Upper lobe of left lung (tissue), 6 donors: ENCODE measurements around the gene ACTC1. TPM values are rescaled to one million over a fixed set of nuclear protein-coding genes. Genes with fewer than 3 reads are reported as not detected.

ENCODE experiments used
- ATAC-seq, 2 donors: fragments of 200-7000 bp; cut with Tn5 transposase; one replicate each; pipeline ENCODE4 v1.9.1; 2022; ENCODE audit warnings: mild to moderate bottlenecking in 2 of 2, moderate library complexity in 2 of 2; ENCODE audit not compliant: low FRiP score in 2 of 2
- DNase-seq, 2 donors: peaks; one replicate each; pipeline ENCODE4 v3.0.0-alpha.2; 2019 to 2020
- H3K27ac ChIP-seq, 4 donors: fragments of 200-600 bp; sonication (generic); one replicate each; pipeline ENCODE4 v1.5.1; 2016 to 2019
- H3K27me3 ChIP-seq, 4 donors: fragments of 200-600 bp; sonication (generic); one replicate each; pipeline ENCODE4 v1.5.1; 2017 to 2019
- H3K36me3 ChIP-seq, 4 donors: fragments of 200-600 bp; sonication (generic); one replicate each; pipeline ENCODE4 v1.5.1; 2016 to 2019
- H3K4me1 ChIP-seq, 4 donors: fragments of 200-600 bp; sonication (generic); one replicate each; pipeline ENCODE4 v1.5.1; 2018 to 2019
- H3K4me3 ChIP-seq, 4 donors: fragments of 200-600 bp; sonication (generic); one replicate each; pipeline ENCODE4 v1.5.1; 2017 to 2019; ENCODE audit warnings: mild to moderate bottlenecking in 2 of 4, moderate library complexity in 1 of 4
- H3K9me3 ChIP-seq, 4 donors: fragments of 200-600 bp; sonication (generic); one replicate each; pipeline ENCODE4 v1.5.1; 2018 to 2019
- EP300 ChIP-seq, 4 donors: sonication (generic); formaldehyde crosslinking; IDR thresholded peaks; one replicate each; pipeline ENCODE4 v1.5.1; 2017; ENCODE audit warnings: antibody characterized with exemption in 4 of 4, control low read depth in 2 of 4
- POLR2A ChIP-seq, 4 donors: fragments of 450-650 bp; IDR thresholded peaks; one replicate each; pipeline ENCODE4 v1.5.1; 2016 to 2017; ENCODE audit warnings: antibody characterized with exemption in 4 of 4, mild to moderate bottlenecking in 2 of 4
- POLR2AphosphoS5 ChIP-seq, 2 donors: sonication (generic); formaldehyde crosslinking; IDR thresholded peaks; one replicate each; pipeline ENCODE4 v1.5.1; 2017; ENCODE audit warnings: antibody characterized with exemption in 2 of 2
- WGBS, 2 donors: methylation state at CpG; one replicate each; pipeline ENCODE4 v1.1.5; 2017 to 2018; 5-methylcytosine and 5-hydroxymethylcytosine counted together
- total RNA-seq, 6 donors: library from RNA; depleted of rRNA in 4 of 6; stranded (reverse); fragments of >200 nt in 4 of 6; gene quantifications; one replicate each; pipeline versions ENCODE4 v1.1.0 to v1.2.1, GENCODE V29; 2016 to 2021
- TF ChIP-seq, protein P1 (sequence below), 6 experiments: fragments of 450-650 bp in 4 of 6; fragments of 200-600 bp in 2 of 6; sonication (generic) in 2 of 6; IDR thresholded peaks; one replicate each; pipeline ENCODE4 v1.5.1; 2016 to 2019; ENCODE audit warnings: antibody characterized with exemption in 6 of 6
- donor health status: DM: no; HTN: no; CAD: no; lungs with moderate emphysema.
- donor health status: DM: no; HTN: yes; CAD: no; lungs with severe emphysema.

The ACTC1 gene
- total RNA-seq, 6 donors from 2014 or later = not detected

DNA sequence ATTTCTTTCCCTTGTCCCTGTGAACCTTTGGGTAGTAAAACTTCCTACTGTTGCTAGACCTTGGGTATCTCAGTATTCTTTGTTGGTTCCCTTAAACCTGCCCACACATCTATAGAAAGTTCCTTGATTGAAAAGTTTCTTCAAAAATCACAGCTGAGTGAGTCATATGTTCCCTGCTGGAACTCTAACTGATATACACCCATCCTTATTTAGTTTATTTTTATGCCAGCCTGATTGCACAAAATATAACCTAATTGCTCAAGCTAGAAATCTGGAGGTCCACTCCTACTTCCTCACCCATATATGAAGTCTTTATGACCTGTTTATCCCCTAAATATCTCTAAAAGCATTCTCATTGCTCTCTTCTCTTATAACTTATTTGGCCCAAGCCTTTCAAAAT lies 26.8 kb downstream of the ACTC1 start:
- Histone ChIP-seq H3K36me3 (no peaks in the 10 kb centered on the region), H3K4me1 (no peaks in the 10 kb centered on the region), H3K4me3 (no peak overlapping the region), H3K9me3 (no peaks in the 10 kb centered on the region), H3K27ac (no peak overlapping the region), H3K27me3 (no peaks in the 10 kb centered on the region)
- TF ChIP-seq EP300 (IDR thresholded peaks at IDR 0.05) (no peak), POLR2AphosphoS5 (IDR thresholded peaks at IDR 0.05) (no peak), POLR2A (IDR thresholded peaks at IDR 0.05) (no peak)
- TF ChIP-seq, protein P1, sequence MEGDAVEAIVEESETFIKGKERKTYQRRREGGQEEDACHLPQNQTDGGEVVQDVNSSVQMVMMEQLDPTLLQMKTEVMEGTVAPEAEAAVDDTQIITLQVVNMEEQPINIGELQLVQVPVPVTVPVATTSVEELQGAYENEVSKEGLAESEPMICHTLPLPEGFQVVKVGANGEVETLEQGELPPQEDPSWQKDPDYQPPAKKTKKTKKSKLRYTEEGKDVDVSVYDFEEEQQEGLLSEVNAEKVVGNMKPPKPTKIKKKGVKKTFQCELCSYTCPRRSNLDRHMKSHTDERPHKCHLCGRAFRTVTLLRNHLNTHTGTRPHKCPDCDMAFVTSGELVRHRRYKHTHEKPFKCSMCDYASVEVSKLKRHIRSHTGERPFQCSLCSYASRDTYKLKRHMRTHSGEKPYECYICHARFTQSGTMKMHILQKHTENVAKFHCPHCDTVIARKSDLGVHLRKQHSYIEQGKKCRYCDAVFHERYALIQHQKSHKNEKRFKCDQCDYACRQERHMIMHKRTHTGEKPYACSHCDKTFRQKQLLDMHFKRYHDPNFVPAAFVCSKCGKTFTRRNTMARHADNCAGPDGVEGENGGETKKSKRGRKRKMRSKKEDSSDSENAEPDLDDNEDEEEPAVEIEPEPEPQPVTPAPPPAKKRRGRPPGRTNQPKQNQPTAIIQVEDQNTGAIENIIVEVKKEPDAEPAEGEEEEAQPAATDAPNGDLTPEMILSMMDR (IDR thresholded peaks at IDR 0.05) = no peak
- ATAC-seq = no peak
- no peak for DNase-seq

- Histone ChIP-seq H3K9me3 (no peaks in the 10 kb centered on the region), H3K36me3 (no peaks in the 10 kb centered on the region), H3K4me1 (no peaks in the 10 kb centered on the region), H3K27me3 (no peaks in the 10 kb centered on the region), H3K4me3 (no peak overlapping the region), H3K27ac (no peak overlapping the region)
- ATAC-seq (no peak), DNase-seq (no peak)
- 74 to 83% methylated on average over 5 of the region's 5 CpGs for WGBS, 2 donors
- TF ChIP-seq POLR2AphosphoS5 (IDR thresholded peaks at IDR 0.05) = no peak
- TF ChIP-seq EP300 (IDR thresholded peaks at IDR 0.05) = no peak
- TF ChIP-seq, protein P1 (IDR thresholded peaks at IDR 0.05) = no peak
- no peak for TF ChIP-seq POLR2A (IDR thresholded peaks at IDR 0.05)
Observed at GRCh38 chr15:34765741-34766140, 29.6 kb downstream of the ACTC1 start.

DNA sequence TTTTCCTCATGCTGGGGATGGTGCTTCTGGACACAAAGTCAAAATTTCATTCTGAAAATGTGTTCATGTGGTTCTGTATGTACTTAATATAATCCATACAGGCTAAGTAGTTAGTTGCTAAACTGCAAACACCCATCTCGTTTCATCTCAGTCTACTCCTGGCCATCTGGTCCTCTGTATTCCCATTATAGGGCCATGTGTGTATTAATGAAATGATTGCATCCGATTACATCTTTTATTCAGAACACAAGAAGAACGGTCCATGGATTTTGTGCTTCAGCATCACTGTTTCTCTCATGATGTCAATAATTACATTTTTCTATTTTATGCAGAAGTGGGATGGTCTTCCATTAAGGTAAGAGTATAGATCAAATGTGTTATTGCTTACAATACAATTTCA lies 34.4 kb downstream of the ACTC1 start:
- no peak for ATAC-seq

GRCh38 chr15:34759992-34760391 lies 35.4 kb downstream of the ACTC1 start:
- Histone ChIP-seq H3K36me3 (no peaks in the 10 kb centered on the region), H3K4me1 (peaks cover 0 to 4% (median under 1%) of the 10 kb centered on the region in 4 donors), H3K9me3 (no peaks in the 10 kb centered on the region), H3K27ac (no peak overlapping the region), H3K27me3 (peaks cover 0 to 9% (median 3%) of the 10 kb centered on the region in 4 donors), H3K4me3 (no peak overlapping the region)
- TF ChIP-seq POLR2AphosphoS5 (IDR thresholded peaks at IDR 0.05) (no peak), POLR2A (IDR thresholded peaks at IDR 0.05) (no peak)
- no peak for DNase-seq
- 56 to 63% methylated on average over 2 of the region's 2 CpGs for WGBS, 2 donors
- no peak for ATAC-seq

More for the DNA sequence above, 34.4 kb downstream of the ACTC1 start:
- Histone ChIP-seq H3K4me1 (no peaks in the 10 kb centered on the region), H3K4me3 (no peak overlapping the region), H3K9me3 (no peaks in the 10 kb centered on the region), H3K27ac (no peak overlapping the region), H3K27me3 (peaks cover 0 to 4% (median 0%) of the 10 kb centered on the region in 4 donors), H3K36me3 (no peaks in the 10 kb centered on the region)
- WGBS, 2 donors = 61 to 64% methylated on average over 3 of the region's 3 CpGs
- TF ChIP-seq, protein P1 (IDR thresholded peaks at IDR 0.05) = no peak
- no peak for TF ChIP-seq POLR2A (IDR thresholded peaks at IDR 0.05)
- no peak for TF ChIP-seq EP300 (IDR thresholded peaks at IDR 0.05)
- TF ChIP-seq POLR2AphosphoS5 (IDR thresholded peaks at IDR 0.05) = no peak
- no peak for DNase-seq

DNA sequence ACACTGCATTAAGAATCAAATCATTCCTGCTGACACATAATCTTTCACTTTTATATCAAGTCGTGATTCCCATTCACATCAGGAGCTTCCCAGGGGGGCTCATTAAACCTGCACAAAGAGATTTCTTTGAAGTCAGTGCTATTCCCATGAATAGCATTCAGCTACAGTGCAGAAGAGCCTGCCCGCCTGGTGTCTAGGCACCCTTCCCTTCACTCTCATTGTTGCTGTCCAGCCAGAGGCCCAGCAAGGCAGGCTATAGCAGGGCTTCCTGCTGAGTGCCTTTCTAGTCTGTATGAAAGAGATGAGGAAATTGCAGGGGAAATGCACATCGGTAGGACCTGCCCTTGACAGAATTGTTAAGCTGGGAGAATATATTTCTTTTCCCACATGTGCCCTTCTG lies 36.0 kb downstream of the ACTC1 start:
- no peaks in the 10 kb centered on the region for H3K9me3 ChIP-seq
- H3K27ac ChIP-seq = no peak overlapping the region
- H3K27me3 ChIP-seq = peaks cover 0 to 14% (median 8%) of the 10 kb centered on the region in 4 donors
- no peak for DNase-seq
- no peak overlapping the region for H3K4me3 ChIP-seq
- 30 to 48% methylated on average over 3 of the region's 3 CpGs for WGBS, 2 donors
- no peak for ATAC-seq
- no peaks in the 10 kb centered on the region for H3K36me3 ChIP-seq
- H3K4me1 ChIP-seq = peaks cover 0 to 10% (median 6%) of the 10 kb centered on the region in 4 donors
- TF ChIP-seq POLR2AphosphoS5 (IDR thresholded peaks at IDR 0.05) = no peak
- TF ChIP-seq POLR2A (IDR thresholded peaks at IDR 0.05) = no peak
- TF ChIP-seq EP300 (IDR thresholded peaks at IDR 0.05) = no peak
- TF ChIP-seq, protein P1 (IDR thresholded peaks at IDR 0.05) = no peak
